Pericardium fibroblast (primary cell): ENCODE results near the gene FBXO11. TPM values are rescaled to one million over a fixed set of nuclear protein-coding genes. Genes with fewer than 3 reads are reported as not detected.

ENCODE experiments used
- total RNA-seq: library from RNA; depleted of rRNA; stranded (reverse); fragments of >200 nt; gene quantifications from 2 replicates; pipeline ENCODE4 v1.2.3, GENCODE V29; 2015

The FBXO11 gene
- 20.5 and 27.7 TPM in 2 replicates for total RNA-seq

GRCh38 chr2:47906157-47907038 is at the start of gene FBXO11:
Gene FBXO11, minus strand, starts transcription at chr2:47906498. Its CDS starts 778 bp downstream, at chr2:47905720.

GRCh38 chr2:47782671-47783485 is 123.4 kb downstream of the FBXO11 start, which contains the start of gene MSH6:
Gene MSH6, plus strand, starts transcription at chr2:47783145. Its CDS starts 89 bp downstream, at chr2:47783234.

Other genes starting within 250 kb of the FBXO11 start
- 33.4 and 60.9 TPM in 2 replicates for gene MSH6, start 123.4 kb downstream of the FBXO11 start, total RNA-seq